Dendritic cell treated with granulocyte-macrophage colony-stimulating factor and Interleukin-4, amounts not matched to agents 40 ng/mL and 50 ng/mL, for 4 days (primary cell): Measurements from ENCODE around the gene CHDH.

ENCODE experiments used
- H3K27ac Mint-ChIP-seq: one replicate; pipeline ENCODE4 v1.8.0; 2022; ENCODE audit warnings: mild to moderate bottlenecking, mixed read lengths
- H3K27me3 Mint-ChIP-seq: one replicate; pipeline ENCODE4 v1.8.0; 2022; ENCODE audit warnings: mild to moderate bottlenecking, mixed read lengths
- H3K36me3 Mint-ChIP-seq: one replicate; pipeline ENCODE4 v1.8.0; 2022; ENCODE audit warnings: low read depth, mixed read lengths
- H3K4me1 Mint-ChIP-seq: one replicate; pipeline ENCODE4 v1.8.0; 2022; ENCODE audit warnings: low read depth, mixed read lengths
- H3K4me3 Mint-ChIP-seq: one replicate; pipeline ENCODE4 v1.8.0; 2022; ENCODE audit warnings: mild to moderate bottlenecking, moderate library complexity, mixed read lengths
- H3K9me3 Mint-ChIP-seq: one replicate; pipeline ENCODE4 v1.8.0; 2022; ENCODE audit warnings: mixed read lengths
- intact Hi-C: fragments of 100-400 bp; cut with micrococcal nuclease; formaldehyde crosslinking; loops from one replicate; pipeline ENCODE4 v1.15.0; 2022

The CHDH gene

DNA sequence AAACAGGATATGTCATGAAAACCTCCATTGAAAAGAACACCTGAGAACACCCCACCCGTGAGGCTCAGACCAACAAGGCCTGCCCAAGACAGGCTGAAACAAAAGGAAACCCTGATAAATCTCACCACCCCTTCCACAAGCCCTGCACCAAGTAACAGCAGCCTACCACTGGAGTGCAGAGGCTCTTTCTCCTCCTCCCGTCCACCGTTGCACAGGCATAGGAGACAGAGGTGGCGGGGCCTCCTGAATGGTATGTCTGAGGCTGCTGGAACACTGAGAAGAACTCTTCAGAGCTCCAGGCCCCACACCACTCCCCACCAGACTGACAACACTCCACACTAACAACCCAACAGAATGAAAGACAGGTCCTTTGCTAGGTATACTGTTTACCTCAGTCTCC, 21.4 kb downstream of the CHDH start:
- peaks cover 27% of the 10 kb centered on the region for H3K4me1 Mint-ChIP-seq
- H3K9me3 Mint-ChIP-seq: no peaks in the 10 kb centered on the region
- H3K27me3 Mint-ChIP-seq: peaks cover 13% of the 10 kb centered on the region
- peaks cover 5% of the 10 kb centered on the region for H3K36me3 Mint-ChIP-seq
- intact Hi-C loops: no loop called here
- no peak overlapping the region for H3K4me3 Mint-ChIP-seq
- H3K27ac Mint-ChIP-seq: peak overlapping the region; percentile 66

DNA sequence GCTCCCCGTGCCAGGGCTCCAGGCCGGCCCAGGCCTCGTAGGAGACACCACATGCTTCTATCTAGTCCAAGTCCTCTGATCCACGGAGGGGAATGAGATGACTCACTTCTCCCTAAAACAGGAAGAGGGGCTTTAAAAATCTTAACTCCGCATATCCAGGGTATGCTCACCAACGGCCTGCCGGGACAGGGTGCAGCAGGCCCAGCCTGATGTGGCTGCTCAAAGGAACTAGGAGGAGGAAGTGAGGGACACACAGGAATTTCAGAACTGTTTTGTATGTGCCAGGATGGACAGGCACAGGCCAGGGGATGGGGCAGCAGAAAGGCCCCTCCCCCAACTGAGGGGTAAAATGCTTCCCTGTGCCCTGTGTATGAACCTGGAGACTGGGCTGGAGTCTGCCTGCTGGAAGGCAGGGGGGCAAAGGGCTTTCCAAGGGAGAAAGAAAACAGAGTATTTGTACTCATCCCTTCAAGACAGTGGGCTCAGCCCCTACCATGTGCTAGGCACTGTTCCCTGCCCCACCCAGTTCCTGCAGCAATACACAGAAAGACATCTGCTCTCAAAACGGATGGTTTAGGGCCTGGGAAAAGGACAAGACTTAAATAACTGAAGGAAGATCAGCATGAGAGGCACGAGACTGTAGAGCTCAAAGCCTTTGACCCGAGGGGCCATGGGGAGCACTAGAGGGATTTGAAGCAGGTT, 22.1 kb downstream of the CHDH start:
- Mint-ChIP-seq H3K27ac (peak overlapping the region; percentile 66), H3K4me3 (no peak overlapping the region), H3K4me1 (peaks cover 27% of the 10 kb centered on the region), H3K36me3 (peaks cover 12% of the 10 kb centered on the region), H3K27me3 (peaks cover 14% of the 10 kb centered on the region), H3K9me3 (no peaks in the 10 kb centered on the region)
- intact Hi-C loops: no loop called here

DNA sequence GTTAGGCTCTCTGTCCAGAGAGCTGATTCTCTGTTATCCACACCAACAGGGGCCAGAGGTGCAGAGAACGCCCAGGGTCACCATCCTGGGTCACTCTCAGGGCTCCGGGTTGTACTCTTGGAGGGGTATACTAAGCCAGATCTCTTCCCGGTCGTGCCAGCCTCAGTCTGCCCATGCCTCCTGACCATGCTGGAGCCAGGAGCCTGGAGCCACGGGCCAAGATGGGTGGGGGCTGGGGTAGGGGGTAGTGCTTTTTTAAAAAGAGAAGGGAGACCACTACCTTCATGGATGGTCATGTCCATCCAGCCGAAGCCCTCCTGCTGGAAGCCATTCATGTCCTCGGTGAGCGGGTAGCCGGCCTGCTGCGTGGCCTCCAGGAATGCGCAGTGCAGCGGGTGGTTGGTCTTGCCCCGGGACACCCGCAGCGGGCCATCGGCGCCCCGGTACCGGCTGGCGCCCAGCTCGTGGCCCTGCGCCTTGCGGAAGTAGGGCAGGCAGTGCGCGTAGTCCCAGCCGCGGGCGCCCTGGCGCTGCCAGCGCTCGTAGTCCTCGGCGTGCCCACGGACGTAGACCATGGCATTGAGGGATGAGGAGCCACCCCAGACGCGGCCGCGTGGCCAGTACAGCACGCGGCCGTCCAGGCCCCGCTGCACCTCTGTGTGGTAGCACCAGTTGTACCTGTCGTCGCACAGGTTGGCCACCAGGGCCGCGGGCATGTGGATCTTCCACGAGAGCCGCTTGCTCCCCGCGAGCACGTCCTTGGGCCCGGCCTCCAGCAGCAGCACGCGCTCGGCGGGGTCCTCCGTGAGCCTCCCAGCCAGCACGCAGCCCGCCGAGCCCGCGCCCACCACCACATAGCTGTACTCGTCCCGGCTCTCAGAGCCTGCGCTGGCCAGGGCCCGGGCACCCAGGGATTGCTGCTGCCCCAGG, 22.9 kb downstream of the CHDH start:
- Mint-ChIP-seq H3K36me3 (peaks cover 19% of the 10 kb centered on the region), H3K27me3 (peaks cover 21% of the 10 kb centered on the region), H3K4me3 (no peak overlapping the region), H3K9me3 (no peaks in the 10 kb centered on the region), H3K4me1 (peaks cover 18% of the 10 kb centered on the region), H3K27ac (peak overlapping the region; percentile 66)
- intact Hi-C loops: no loop called here

DNA sequence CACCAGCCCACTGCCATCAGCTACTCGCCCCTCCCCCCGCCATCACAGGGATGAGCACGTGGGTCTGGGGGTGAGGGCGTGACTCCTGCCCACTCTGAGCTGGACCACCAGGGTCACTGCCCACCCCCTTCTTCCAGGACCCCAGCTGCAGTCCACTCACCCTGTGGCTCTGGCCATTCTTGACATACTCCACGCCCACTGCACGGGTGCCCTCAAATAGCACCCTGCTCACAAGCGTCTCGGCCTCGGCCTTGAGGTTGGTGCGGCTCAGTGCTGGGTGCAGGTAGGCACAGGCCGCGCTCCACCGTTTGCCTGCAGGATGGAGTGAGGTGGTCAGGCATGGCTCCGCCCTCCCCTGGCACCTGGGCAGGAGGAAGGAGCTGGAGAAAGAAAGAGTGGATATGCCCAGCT, 23.9 kb downstream of the CHDH start:
- no peak overlapping the region for H3K4me3 Mint-ChIP-seq
- no peaks in the 10 kb centered on the region for H3K9me3 Mint-ChIP-seq
- H3K27ac Mint-ChIP-seq: no peak overlapping the region
- H3K27me3 Mint-ChIP-seq: peaks cover 29% of the 10 kb centered on the region
- intact Hi-C loops: no loop called here
- H3K36me3 Mint-ChIP-seq: peaks cover 28% of the 10 kb centered on the region
- peaks cover 13% of the 10 kb centered on the region for H3K4me1 Mint-ChIP-seq

DNA sequence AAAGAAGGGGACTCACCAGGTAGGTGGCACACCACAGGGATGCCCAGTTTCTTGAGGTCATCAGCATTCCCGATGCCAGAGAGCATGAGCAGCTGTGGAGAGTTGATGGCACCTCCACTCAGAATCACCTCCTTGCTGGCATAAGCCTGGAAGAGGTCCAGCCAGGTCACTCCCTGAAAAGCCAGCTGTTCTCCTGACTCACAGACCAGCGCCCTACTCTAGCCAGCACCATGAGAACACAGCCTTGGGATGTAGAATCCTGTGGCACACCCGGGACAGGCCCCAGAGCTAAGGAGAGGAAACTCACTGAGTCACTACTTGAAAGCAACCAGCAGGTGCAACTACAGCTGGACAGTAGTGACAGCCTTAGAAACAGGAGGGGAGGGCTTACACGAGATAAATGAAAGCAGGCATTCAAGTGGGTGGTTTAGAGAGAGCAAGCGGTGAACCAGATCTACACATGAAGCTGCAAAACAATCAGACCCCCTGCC, 24.5 kb downstream of the CHDH start:
- Mint-ChIP-seq H3K4me3 (no peak overlapping the region), H3K4me1 (peaks cover 13% of the 10 kb centered on the region), H3K9me3 (no peaks in the 10 kb centered on the region), H3K27me3 (peaks cover 36% of the 10 kb centered on the region), H3K36me3 (peaks cover 28% of the 10 kb centered on the region), H3K27ac (peak overlapping the region; percentile 30)
- intact Hi-C loops: no loop called here

DNA sequence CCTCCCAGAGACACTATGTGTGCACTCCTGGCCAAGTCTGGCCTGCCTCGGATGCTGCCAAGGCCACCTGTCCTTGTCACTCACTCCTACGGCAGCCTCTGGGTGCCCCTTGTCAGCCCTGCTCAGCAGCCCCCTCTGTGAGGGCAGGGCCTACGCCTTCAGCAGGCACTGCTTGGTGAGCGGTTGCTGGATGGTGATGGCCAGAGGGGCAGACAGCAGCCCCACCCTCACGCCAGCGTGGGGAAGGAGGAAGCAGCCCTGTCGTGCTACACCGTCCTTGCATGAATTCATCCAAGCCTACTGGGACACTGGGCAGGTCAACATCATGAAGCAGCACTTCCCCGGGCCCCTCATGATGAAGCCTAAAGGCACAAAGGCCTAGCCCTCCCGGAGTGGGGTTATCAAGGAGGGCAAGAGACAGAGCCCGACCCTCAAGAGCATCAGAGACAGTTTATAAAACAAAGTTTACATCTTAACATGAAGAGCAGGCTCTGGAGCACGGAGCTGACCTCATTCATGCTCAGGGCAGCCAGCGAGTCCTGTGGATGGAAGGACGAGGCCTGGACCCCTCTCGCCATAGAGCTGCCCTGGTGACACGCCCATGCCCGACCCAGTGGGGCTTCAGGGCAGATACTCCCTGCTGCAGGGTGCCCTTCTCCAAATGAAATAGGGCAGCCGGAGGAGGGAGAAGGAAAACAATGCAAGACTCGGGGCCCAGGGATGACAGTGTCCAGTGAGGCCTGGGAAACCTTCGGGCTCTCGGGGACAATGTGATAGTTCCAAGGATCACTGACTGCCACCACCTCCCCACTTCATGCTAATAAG, 25.3 kb downstream of the CHDH start:
- peak overlapping the region; percentile 30 for H3K27ac Mint-ChIP-seq
- no peaks in the 10 kb centered on the region for H3K9me3 Mint-ChIP-seq
- H3K27me3 Mint-ChIP-seq: peaks cover 34% of the 10 kb centered on the region
- H3K36me3 Mint-ChIP-seq: peaks cover 28% of the 10 kb centered on the region
- intact Hi-C loops: no loop called here
- H3K4me3 Mint-ChIP-seq: no peak overlapping the region
- H3K4me1 Mint-ChIP-seq: peaks cover 13% of the 10 kb centered on the region

DNA sequence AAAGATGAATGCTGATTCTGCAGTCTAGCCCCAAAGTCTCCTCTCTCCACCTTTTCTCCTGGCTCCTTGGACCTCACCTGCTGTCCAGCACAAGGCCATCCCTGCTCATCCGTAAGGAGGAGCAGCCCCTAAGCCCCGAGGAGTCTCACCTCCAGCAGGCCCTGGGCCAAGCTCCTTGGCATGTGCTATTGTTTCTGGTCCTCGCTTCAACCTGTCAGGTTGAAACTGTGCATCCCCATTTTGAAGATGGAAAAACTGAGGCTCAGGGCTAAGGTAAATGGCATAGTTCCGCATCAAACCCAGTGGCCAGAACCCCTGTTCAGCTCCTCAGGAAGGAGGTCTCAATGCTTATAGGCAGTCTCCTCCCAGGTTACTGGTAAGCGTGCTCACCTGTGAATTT, 26.1 kb downstream of the CHDH start:
- H3K4me1 Mint-ChIP-seq: peaks cover 13% of the 10 kb centered on the region
- H3K9me3 Mint-ChIP-seq: no peaks in the 10 kb centered on the region
- H3K36me3 Mint-ChIP-seq: peaks cover 28% of the 10 kb centered on the region
- intact Hi-C loops: no loop called here
- H3K27ac Mint-ChIP-seq: no peak overlapping the region
- peaks cover 32% of the 10 kb centered on the region for H3K27me3 Mint-ChIP-seq
- H3K4me3 Mint-ChIP-seq: no peak overlapping the region

DNA sequence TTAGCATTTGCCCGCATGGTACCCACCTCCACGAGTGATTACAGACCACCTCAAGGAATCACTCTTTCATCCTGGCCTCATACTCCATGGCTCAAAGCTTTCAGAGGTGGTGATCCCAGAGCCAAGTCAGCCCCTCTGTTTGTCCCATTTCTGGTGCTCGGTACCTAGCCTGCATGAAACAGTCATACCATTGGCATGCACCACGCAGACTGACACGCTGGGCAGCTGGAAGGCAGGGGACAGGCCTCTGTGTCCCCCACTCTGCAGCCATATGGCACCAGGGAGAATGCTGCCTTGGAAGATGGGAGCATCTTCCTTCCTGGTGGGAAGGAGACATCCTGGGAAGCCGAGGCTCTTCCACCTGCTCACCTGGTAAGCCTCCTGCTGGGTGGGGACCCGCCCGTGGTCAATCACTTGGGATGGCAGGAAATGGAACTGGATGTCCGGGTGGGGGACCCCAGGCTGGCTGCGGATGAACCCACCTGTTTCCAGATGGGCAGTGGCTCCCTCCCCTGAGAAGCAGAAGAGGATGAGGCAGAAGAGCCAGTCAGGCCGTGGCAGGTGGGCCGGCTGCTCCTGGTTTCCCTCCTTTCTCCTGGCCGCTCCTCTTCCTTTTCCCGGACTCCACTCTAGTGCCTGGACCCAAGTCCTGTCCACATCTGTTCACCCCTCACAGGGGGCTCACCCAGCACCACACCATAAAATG, 26.9 kb downstream of the CHDH start:
- Mint-ChIP-seq H3K27me3 (peaks cover 30% of the 10 kb centered on the region), H3K27ac (no peak overlapping the region), H3K4me1 (peaks cover 7% of the 10 kb centered on the region), H3K9me3 (no peaks in the 10 kb centered on the region), H3K36me3 (peaks cover 28% of the 10 kb centered on the region), H3K4me3 (no peak overlapping the region)
- intact Hi-C loops: no loop called here

DNA sequence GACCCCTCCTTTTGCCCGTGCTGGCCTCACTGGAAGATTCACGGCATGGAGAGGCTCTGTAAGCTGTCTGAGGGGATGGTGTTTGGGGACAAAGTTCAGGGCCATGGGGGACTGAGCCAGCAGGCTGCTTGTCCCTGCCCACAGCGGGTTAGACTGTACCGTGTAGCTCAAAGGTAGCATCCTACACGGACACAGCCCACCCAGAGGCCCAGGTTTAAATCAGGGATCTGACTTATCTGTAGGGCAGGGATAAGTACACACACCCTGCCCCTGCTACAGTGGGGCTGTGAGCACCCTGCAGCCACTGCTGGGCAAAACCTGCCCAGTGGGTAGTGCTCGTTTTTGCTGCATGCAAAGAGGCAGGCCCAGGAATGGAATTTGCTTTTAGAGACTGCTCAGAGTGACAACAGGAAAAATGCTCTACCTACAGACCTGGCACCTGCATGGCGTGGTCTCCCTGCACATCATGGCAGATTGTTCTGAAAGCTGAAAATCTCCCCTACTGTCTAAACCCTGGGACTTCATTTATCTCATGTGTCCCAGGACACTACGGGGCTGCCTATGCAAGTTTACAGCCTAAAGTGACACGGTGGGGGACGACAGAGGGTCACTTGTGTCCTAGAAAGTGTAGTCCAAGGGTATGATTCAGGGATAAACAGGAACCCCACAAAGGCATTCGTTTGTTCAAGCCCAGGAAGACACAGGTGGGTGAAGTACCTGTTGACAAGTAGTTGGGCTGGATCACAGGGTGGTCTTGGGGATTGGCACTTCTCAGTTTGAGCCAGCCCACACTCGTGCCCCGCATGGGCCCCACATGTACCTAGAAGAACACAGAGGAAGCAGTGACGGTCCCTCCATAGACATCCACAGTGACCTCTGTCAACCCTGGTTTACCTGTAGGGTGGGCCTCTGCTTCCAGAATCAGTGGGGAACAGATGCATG, 27.7 kb downstream of the CHDH start:
- Mint-ChIP-seq H3K4me1 (no peaks in the 10 kb centered on the region), H3K27ac (no peak overlapping the region), H3K9me3 (no peaks in the 10 kb centered on the region), H3K27me3 (peaks cover 30% of the 10 kb centered on the region), H3K36me3 (peaks cover 28% of the 10 kb centered on the region), H3K4me3 (no peak overlapping the region)
- intact Hi-C loops: no loop called here

DNA sequence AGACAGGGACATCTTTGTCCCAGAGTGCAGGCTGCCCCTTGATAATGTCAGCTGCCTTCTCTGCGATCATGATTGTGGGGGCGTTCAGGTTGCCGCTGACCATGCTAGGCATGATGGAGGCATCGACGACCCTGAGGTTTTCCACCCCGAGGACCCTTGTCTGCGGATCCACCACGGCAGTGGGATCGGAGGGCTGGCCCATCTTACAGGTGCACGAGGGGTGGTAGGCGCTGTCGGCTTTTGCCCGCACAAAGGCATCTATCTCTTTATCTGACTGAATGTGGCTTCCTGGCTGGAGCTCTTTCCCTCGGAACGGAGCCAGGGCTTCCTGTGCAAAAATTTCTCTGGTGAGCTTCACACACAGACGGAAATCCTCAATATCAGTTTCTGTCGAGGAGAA, 28.4 kb downstream of the CHDH start:
- intact Hi-C loops: no loop called here
- no peaks in the 10 kb centered on the region for H3K9me3 Mint-ChIP-seq
- H3K4me1 Mint-ChIP-seq: no peaks in the 10 kb centered on the region
- H3K27ac Mint-ChIP-seq: no peak overlapping the region
- peaks cover 30% of the 10 kb centered on the region for H3K27me3 Mint-ChIP-seq
- no peak overlapping the region for H3K4me3 Mint-ChIP-seq
- peaks cover 28% of the 10 kb centered on the region for H3K36me3 Mint-ChIP-seq

DNA sequence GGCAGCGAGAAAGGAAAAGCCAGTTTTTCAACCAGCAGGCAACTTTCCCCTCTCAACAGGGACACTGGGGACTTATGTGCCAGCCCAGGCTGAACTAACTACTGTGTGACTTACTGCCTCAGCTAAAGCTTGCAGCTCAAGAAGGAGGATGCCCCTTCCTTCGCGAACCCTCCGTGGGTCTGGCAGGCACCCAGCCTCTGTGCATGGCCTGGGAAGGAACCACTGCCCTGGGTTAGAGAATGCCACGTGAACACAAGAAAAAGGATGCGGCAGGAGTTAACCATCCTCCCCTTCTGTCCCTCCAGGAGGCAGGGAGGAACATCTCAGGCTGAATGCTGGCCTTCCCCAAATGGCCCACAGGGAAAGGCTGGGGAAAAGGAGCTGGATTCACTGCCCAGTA, 29.0 kb downstream of the CHDH start:
- peaks cover 28% of the 10 kb centered on the region for H3K36me3 Mint-ChIP-seq
- no peak overlapping the region for H3K27ac Mint-ChIP-seq
- no peaks in the 10 kb centered on the region for H3K4me1 Mint-ChIP-seq
- H3K27me3 Mint-ChIP-seq: peaks cover 30% of the 10 kb centered on the region
- H3K4me3 Mint-ChIP-seq: no peak overlapping the region
- intact Hi-C loops: no loop called here
- H3K9me3 Mint-ChIP-seq: no peaks in the 10 kb centered on the region

DNA sequence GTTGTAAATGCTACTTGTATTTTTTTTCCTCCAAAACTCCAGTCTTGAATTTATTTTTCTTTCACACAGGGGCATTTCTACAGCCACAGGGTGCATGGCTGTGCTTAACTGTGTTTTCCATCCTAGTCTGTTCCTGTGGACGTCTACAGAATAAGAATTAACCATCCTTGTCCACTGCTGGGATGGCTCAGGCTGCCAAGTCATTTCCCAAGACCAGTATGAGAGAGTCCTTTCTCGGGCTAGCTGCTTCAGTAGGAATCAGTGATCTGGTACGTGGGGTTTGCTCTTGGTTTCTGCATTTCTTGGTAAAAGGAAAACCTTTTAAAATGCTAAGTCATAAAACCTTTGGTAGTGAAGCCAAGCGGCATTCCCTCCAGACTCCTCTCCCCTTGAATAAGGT, 29.8 kb downstream of the CHDH start:
- H3K36me3 Mint-ChIP-seq: peaks cover 28% of the 10 kb centered on the region
- intact Hi-C loops: no loop called here
- H3K27me3 Mint-ChIP-seq: peaks cover 30% of the 10 kb centered on the region

More for the DNA sequence above, 29.8 kb downstream of the CHDH start:
- no peak overlapping the region for H3K4me3 Mint-ChIP-seq
- H3K27ac Mint-ChIP-seq: no peak overlapping the region
- H3K4me1 Mint-ChIP-seq: no peaks in the 10 kb centered on the region
- H3K9me3 Mint-ChIP-seq: no peaks in the 10 kb centered on the region
